Measurements from ENCODE around the gene HSDL1. TPM values are rescaled to one million over a fixed set of nuclear protein-coding genes. Genes with fewer than 3 reads are reported as not detected.

HSDL1 gene
- total RNA-seq, 1 donor from 2014 or later, result 101 TPM

DNA sequence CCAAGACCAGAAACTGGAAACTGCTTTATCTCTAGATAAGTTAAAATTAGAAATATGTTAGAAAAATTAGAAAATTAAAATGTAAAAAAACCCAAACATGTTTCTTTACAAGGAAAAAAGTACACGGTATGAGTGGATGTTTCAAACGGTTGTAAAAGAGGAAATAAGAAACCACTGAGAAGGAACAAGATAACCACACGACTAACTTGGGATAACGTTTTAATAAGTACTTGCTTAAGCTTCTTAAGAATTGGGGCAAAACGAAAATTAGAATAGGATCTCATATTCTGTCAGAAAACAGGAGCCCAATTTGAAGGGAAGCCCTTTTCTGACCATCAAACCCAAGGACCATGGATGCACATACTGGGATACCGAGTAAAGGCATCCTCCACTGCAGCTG is 59.2 kb downstream of the HSDL1 start:
- no peak overlapping the region for H3K9ac ChIP-seq
- Mint-ChIP-seq H3K27ac (no peak overlapping the region), H3K4me3 (no peak overlapping the region), H3K36me3 (peaks cover 26% of the 10 kb centered on the region), H3K9me3 (no peaks in the 10 kb centered on the region), H3K27me3 (ENCODE audit: insufficient read depth, low read depth) (peaks cover 2% of the 10 kb centered on the region), H3K4me1 (no peaks in the 10 kb centered on the region)
- H3K4me1 ChIP-seq, result no peaks in the 10 kb centered on the region
- H4K20me1 ChIP-seq (ENCODE audit: low read depth), result peaks cover 3% of the 10 kb centered on the region
- no peak overlapping the region for H3K4me2 ChIP-seq
- H3K4me3 ChIP-seq, result no peak overlapping the region
- no peaks in the 10 kb centered on the region for H3K9me3 ChIP-seq (ENCODE audit: low read depth)
- no peaks in the 10 kb centered on the region for H3K79me2 ChIP-seq (ENCODE audit: low read depth)
- H3K27ac ChIP-seq, result no peak overlapping the region
- peaks cover 7% of the 10 kb centered on the region for H3F3A ChIP-seq (ENCODE audit: low read depth)
- peaks cover 2% of the 10 kb centered on the region for H3K36me3 ChIP-seq
- TF ChIP-seq, protein P1, sequence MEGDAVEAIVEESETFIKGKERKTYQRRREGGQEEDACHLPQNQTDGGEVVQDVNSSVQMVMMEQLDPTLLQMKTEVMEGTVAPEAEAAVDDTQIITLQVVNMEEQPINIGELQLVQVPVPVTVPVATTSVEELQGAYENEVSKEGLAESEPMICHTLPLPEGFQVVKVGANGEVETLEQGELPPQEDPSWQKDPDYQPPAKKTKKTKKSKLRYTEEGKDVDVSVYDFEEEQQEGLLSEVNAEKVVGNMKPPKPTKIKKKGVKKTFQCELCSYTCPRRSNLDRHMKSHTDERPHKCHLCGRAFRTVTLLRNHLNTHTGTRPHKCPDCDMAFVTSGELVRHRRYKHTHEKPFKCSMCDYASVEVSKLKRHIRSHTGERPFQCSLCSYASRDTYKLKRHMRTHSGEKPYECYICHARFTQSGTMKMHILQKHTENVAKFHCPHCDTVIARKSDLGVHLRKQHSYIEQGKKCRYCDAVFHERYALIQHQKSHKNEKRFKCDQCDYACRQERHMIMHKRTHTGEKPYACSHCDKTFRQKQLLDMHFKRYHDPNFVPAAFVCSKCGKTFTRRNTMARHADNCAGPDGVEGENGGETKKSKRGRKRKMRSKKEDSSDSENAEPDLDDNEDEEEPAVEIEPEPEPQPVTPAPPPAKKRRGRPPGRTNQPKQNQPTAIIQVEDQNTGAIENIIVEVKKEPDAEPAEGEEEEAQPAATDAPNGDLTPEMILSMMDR (IDR thresholded peaks at IDR 0.05), result no peak
- no peak for TF ChIP-seq EZH2 (IDR thresholded peaks at IDR 0.05)
- no peak for TF ChIP-seq EZH2phosphoT487 (IDR thresholded peaks at IDR 0.05)
- H3K27me3 ChIP-seq, result no peaks in the 10 kb centered on the region
- no peak overlapping the region for H2AFZ ChIP-seq (replicated peaks)
- DNase-seq (ENCODE audit: low spot score), result no peak

DNA sequence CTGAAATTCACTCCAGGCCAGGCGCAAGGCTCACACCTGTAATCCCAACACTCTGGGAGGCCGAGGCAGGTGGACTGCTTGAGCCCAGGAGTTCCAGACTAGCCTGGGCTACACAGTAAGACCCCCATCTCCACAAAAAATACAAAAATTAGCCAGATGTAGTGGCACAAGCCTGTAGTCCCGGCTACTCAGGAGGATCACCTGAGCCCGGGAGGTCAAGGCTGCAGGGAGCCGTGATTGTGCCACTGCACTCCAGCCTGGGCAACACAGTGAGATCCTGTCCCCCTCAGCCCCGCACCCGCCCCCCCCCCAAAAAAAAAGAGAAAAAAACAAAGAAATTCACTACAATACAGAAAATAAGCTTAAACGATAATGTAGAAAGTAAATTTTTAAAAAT is 59.7 kb downstream of the HSDL1 start:
- no peak for DNase-seq (ENCODE audit: low spot score)
- Mint-ChIP-seq H3K36me3 (peaks cover 27% of the 10 kb centered on the region), H3K27me3 (ENCODE audit: insufficient read depth, low read depth) (peaks cover 2% of the 10 kb centered on the region), H3K4me1 (no peaks in the 10 kb centered on the region), H3K4me3 (no peak overlapping the region), H3K9me3 (no peaks in the 10 kb centered on the region), H3K27ac (no peak overlapping the region)
- Histone ChIP-seq H3K9me3 (ENCODE audit: low read depth) (no peaks in the 10 kb centered on the region), H3K4me1 (no peaks in the 10 kb centered on the region), H2AFZ (replicated peaks) (no peak overlapping the region), H4K20me1 (ENCODE audit: low read depth) (peaks cover 3% of the 10 kb centered on the region), H3K27ac (no peak overlapping the region), H3K4me3 (no peak overlapping the region), H3K79me2 (ENCODE audit: low read depth) (no peaks in the 10 kb centered on the region), H3K4me2 (no peak overlapping the region), H3K9ac (no peak overlapping the region), H3K27me3 (no peaks in the 10 kb centered on the region), H3F3A (ENCODE audit: low read depth) (peaks cover 7% of the 10 kb centered on the region), H3K36me3 (no peaks in the 10 kb centered on the region)
- TF ChIP-seq EZH2 (IDR thresholded peaks at IDR 0.05) (no peak), EZH2phosphoT487 (IDR thresholded peaks at IDR 0.05) (no peak)
- TF ChIP-seq, protein P1 (IDR thresholded peaks at IDR 0.05), result no peak

DNA sequence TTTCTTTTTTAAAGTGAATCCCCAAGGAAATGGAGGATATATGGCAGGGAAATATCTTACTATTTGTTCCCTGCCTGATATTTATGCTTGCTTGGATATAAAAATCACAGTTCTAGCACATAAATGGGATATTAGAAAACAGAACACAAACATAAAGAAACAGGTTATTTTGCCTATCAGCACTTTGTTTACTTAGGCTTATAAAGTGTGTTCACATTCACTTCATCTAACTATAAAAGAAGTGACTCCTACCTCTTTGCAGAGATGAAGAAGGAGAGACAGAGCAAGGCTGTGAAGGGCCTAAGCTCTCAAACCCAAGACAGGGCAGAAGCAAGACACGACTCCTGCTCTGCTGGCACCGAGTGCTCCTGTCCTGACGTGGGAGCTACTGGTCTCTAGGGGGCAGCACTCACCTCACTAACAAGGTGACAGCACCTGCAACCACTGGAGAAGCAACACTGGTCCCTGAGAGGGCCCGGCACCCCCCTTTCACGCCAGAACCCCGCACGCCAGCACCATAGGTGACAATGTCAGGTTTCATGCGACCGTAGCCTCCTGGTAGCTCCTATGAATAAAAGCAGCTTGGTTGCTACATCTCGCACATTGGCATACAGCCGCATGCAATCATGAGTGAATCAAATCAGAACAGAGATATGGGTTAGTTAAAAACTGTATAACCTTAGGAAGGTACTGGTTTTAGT is 60.3 kb downstream of the HSDL1 start:
- peaks cover 27% of the 10 kb centered on the region for H3K36me3 Mint-ChIP-seq
- H4K20me1 ChIP-seq (ENCODE audit: low read depth), result peaks cover 3% of the 10 kb centered on the region
- no peak overlapping the region for H3K4me3 Mint-ChIP-seq
- no peaks in the 10 kb centered on the region for H3K4me1 Mint-ChIP-seq
- H3K27me3 ChIP-seq, result no peaks in the 10 kb centered on the region
- H3K4me3 ChIP-seq, result no peak overlapping the region
- H3K4me1 ChIP-seq, result no peaks in the 10 kb centered on the region
- TF ChIP-seq, protein P1 (IDR thresholded peaks at IDR 0.05), result peak; percentile 83
- TF ChIP-seq EZH2 (IDR thresholded peaks at IDR 0.05) (no peak), EZH2phosphoT487 (IDR thresholded peaks at IDR 0.05) (no peak)
- H3K27me3 Mint-ChIP-seq (ENCODE audit: insufficient read depth, low read depth), result peaks cover 2% of the 10 kb centered on the region
- H3K36me3 ChIP-seq, result no peaks in the 10 kb centered on the region
- H3K9ac ChIP-seq, result no peak overlapping the region
- H3K27ac ChIP-seq, result no peak overlapping the region
- DNase-seq (ENCODE audit: low spot score), result peak; percentile 83
- no peaks in the 10 kb centered on the region for H3K9me3 Mint-ChIP-seq
- no peaks in the 10 kb centered on the region for H3K9me3 ChIP-seq (ENCODE audit: low read depth)
- no peak overlapping the region for H2AFZ ChIP-seq (replicated peaks)
- H3K4me2 ChIP-seq, result no peak overlapping the region
- no peak overlapping the region for H3K27ac Mint-ChIP-seq
- no peaks in the 10 kb centered on the region for H3K79me2 ChIP-seq (ENCODE audit: low read depth)
- peaks cover 7% of the 10 kb centered on the region for H3F3A ChIP-seq (ENCODE audit: low read depth)
